Glutamatergic neuron (in vitro differentiated cells): ENCODE results near the gene RBMS1. TPM values are rescaled to one million over a fixed set of nuclear protein-coding genes. Genes with fewer than 3 reads are reported as not detected.
"Not testable (repeated sequence)": the region's sequence is repeated elsewhere in the genome, so short reads cannot be mapped to it uniquely, and the experiment has no call there.

Source experiments
- DNase-seq: peaks from one replicate; pipeline ENCODE4 v3.0.0; 2022
- H3K27ac Mint-ChIP-seq: one replicate; pipeline ENCODE4 v1.8.0; 2020; ENCODE audit warnings: mild to moderate bottlenecking, mixed read lengths, inconsistent platforms; ENCODE audit not compliant: unreplicated experiment
- H3K27me3 Mint-ChIP-seq: one replicate; pipeline ENCODE4 v1.8.0; 2020; ENCODE audit warnings: mild to moderate bottlenecking, moderate library complexity, mixed read lengths, inconsistent platforms; ENCODE audit not compliant: unreplicated experiment
- H3K36me3 Mint-ChIP-seq: one replicate; pipeline ENCODE4 v1.8.0; 2020; ENCODE audit warnings: mild to moderate bottlenecking, mixed read lengths, inconsistent platforms; ENCODE audit not compliant: unreplicated experiment
- H3K4me1 Mint-ChIP-seq: one replicate; pipeline ENCODE4 v1.8.0; 2020; ENCODE audit warnings: mild to moderate bottlenecking, low read depth, mixed read lengths, inconsistent platforms; ENCODE audit not compliant: unreplicated experiment
- H3K4me3 Mint-ChIP-seq: one replicate; pipeline ENCODE4 v1.8.0; 2020; ENCODE audit warnings: mild to moderate bottlenecking, mixed read lengths, inconsistent platforms; ENCODE audit not compliant: unreplicated experiment
- H3K9me3 Mint-ChIP-seq: one replicate; pipeline ENCODE4 v1.8.0; 2020; ENCODE audit warnings: mild to moderate bottlenecking, moderate library complexity, mixed read lengths, inconsistent platforms; ENCODE audit not compliant: unreplicated experiment
- CTCF ChIP-seq: fragments of 200-600 bp; sonication (generic); IDR thresholded peaks from one replicate; pipeline ENCODE4 v1.5.0; 2021; ENCODE audit not compliant: partially characterized antibody, unreplicated experiment
- total RNA-seq: library from RNA; stranded (reverse); fragmentation: NEBNext Ultra II Directional; extraction: Animal tissue kit (Norgen Biotek cat#: 25700); gene quantifications from one replicate; pipeline ENCODE4 v1.2.1, GENCODE V29; 2021; ENCODE audit not compliant: unreplicated experiment

The RBMS1 gene
- total RNA-seq, 1 donor from 2014 or later = 142 TPM

- H3K36me3 Mint-ChIP-seq = no peaks in the 10 kb centered on the region
- no peak overlapping the region for H3K4me3 Mint-ChIP-seq
- peaks cover 10% of the 10 kb centered on the region for H3K4me1 Mint-ChIP-seq
- no peak for TF ChIP-seq CTCF
- no peak for DNase-seq
- no peak overlapping the region for H3K27ac Mint-ChIP-seq
- peaks cover 7% of the 10 kb centered on the region for H3K27me3 Mint-ChIP-seq
- peaks cover 6% of the 10 kb centered on the region for H3K9me3 Mint-ChIP-seq
Observed at GRCh38 chr2:160454070-160454797, 39.4 kb downstream of the RBMS1 start.

- DNase-seq = no peak
- Mint-ChIP-seq H3K9me3 (peaks cover 6% of the 10 kb centered on the region), H3K4me3 (no peak overlapping the region), H3K36me3 (no peaks in the 10 kb centered on the region), H3K27ac (no peak overlapping the region), H3K27me3 (peaks cover 7% of the 10 kb centered on the region), H3K4me1 (peaks cover 8% of the 10 kb centered on the region)
- no peak for TF ChIP-seq CTCF
Observed at GRCh38 chr2:160453111-160453820, 40.3 kb downstream of the RBMS1 start.

- peaks cover 14% of the 10 kb centered on the region for H3K4me1 Mint-ChIP-seq
- H3K27ac Mint-ChIP-seq = no peak overlapping the region
- H3K4me3 Mint-ChIP-seq = no peak overlapping the region
- no peak for TF ChIP-seq CTCF
- H3K36me3 Mint-ChIP-seq = peaks cover 4% of the 10 kb centered on the region
- DNase-seq = no peak
- H3K9me3 Mint-ChIP-seq = peaks cover 7% of the 10 kb centered on the region
- H3K27me3 Mint-ChIP-seq = peaks cover 3% of the 10 kb centered on the region
Observed at GRCh38 chr2:160450486-160450885, 43.1 kb downstream of the RBMS1 start.

- peaks cover 16% of the 10 kb centered on the region for H3K4me1 Mint-ChIP-seq
- not testable (repeated sequence) for H3K27ac Mint-ChIP-seq, H3K36me3 Mint-ChIP-seq, H3K27me3 Mint-ChIP-seq, H3K9me3 Mint-ChIP-seq, H3K4me3 Mint-ChIP-seq, DNase-seq
Observed at GRCh38 chr2:160448821-160449220, 44.8 kb downstream of the RBMS1 start.

GRCh38 chr2:160445673-160446072 is 47.9 kb downstream of the RBMS1 start:
- Mint-ChIP-seq H3K9me3 (peaks cover 15% of the 10 kb centered on the region), H3K4me3 (no peak overlapping the region), H3K27ac (peak overlapping the region; percentile 34), H3K4me1 (peaks cover 16% of the 10 kb centered on the region), H3K27me3 (peaks cover 3% of the 10 kb centered on the region), H3K36me3 (peaks cover 20% of the 10 kb centered on the region)
- no peak for DNase-seq
- no peak for TF ChIP-seq CTCF
